Inflammatory macrophage (primary cell): ENCODE measurements around the gene MEGF8.

Experiments
- DNase-seq, 2 donors: peaks; one replicate each; pipeline ENCODE4 v3.0.0-alpha.2; 2020 to 2022
- total RNA-seq, 18 experiments: gene quantifications; one replicate each; lab custom pipeline; 2026; ENCODE audit warnings: mixed read lengths in 6 of 18, inconsistent platforms in 2 of 18; lab: John Stamatoyannopoulos, UW

The MEGF8 gene
- total RNA-seq = 31.3 to 95.5 (median 47.7) reads per million in 18 experiments

GRCh38 chr19:42325308-42325895 lies at the start of gene MEGF8:
TSS of gene MEGF8 (plus strand) at chr19:42325635. CDS start at chr19:42326244, 609 bp downstream.
- peak; percentile 99 to 100 for DNase-seq

- peak; percentile 59 to 62 for DNase-seq
These were observed 49.2 kb upstream of the MEGF8 start for GRCh38 chr19:42276284-42276683.

DNA sequence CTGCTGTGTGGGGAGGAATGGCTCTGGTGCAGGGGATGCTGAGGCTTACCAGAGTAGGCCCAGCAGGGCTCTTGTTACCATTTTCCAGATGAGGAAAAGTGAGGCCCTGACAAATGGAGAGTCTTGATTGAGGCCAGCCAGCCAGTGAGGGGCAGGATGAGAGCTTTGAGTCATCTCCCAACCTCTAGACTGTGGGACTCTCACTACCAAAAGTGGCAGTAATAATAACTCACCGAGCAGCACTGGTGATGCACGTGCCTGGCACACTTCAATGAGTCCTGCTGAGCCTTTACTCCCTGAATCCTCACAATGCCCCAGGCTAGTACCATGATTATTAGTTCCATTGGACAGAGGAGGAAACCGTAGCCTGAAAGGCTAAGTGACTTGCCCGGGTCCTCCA lies 48.6 kb upstream of the MEGF8 start:
- DNase-seq = no peak

- no peak for DNase-seq
These were observed 47.5 kb upstream of the MEGF8 start for GRCh38 chr19:42277821-42278451.

- DNase-seq = no peak
These were observed 46.8 kb upstream of the MEGF8 start for GRCh38 chr19:42278452-42279154.

DNA sequence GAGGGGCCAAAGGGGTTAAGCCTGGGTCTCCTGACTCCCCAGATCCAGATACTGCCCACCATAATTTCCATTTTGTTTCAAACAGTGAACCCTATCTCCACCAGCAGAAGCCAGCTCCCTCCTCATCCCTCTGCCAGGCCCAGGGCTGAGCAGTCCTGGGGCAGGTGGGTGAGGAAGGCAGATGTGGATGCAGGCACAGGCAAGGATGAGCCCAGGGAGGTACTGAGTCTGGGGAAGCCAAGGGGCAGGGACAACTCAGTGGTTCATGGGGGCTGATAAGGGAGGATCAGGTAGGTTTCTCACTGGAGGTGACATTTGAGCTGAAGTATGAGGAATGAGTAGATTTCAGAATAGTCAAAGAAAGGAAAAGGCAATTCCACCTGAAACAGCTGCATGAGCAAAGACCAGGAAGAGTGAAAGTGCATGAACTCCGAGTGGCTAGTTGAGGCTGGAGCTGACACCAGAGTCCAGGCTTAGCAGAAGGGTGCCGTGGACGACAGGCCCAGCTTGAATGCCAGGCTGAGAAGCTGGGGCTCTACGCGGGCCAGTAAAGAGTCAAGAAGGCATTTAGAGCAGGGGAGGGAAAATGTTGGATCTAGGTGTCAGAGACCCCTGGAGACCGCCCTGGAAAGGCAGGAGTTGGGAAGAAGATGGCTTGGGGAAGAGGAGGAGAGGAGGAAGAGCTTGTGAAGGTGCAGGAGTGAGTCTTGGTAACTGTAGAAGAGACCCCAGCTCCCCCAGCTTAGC lies 46.1 kb upstream of the MEGF8 start:
- no peak for DNase-seq

DNA sequence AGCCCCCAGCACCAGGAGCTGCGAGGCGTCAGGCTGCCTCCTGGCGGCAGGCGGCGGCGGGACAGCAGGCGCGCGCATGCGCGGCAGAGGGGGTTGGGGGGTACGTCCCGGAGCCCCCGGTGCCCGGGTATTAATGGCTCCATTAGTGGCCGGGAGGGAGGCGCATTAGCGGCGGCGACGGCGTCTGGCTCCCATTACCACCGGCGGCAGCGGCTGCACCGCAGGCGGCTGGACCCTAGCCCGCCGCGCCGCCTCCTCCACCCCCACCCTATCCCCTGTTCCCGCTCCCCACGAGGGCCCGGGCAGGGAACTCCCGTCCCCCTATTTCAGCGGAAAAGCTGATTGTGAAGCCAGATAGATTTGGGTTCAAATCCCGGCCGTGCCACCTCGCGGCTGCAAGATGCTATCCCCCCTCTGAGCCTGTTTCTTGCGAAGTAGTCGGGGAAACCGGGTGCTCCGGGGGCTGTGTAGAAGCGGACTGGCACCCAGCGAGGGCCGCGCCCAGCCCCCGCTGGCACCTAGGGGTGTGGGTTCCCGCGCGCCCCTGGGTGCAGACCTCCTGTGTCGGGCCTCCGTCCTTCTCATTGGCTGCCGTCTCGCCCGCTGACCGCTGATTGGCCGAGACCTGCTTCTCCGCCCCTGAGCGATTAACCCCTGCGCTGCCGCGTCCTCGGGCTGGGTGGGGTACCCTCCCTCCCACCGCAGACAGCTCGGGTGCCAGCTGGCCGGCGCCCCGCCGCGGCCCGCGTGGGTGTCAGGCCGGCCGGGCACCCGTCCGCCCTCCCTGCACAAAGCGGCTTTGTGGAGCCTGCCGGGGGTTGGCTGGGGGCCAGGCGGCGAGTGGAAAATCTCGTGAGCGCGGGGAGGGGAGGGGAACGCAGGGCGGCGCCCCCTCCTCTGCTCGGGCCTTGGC lies 45.3 kb upstream of the MEGF8 start:
- DNase-seq = peak; percentile 62 to 70

- DNase-seq = no peak
These were observed 44.7 kb upstream of the MEGF8 start for GRCh38 chr19:42280815-42281145.

- DNase-seq = no peak
These were observed 44.1 kb upstream of the MEGF8 start for GRCh38 chr19:42281146-42281826.

GRCh38 chr19:42281827-42282762 lies 43.3 kb upstream of the MEGF8 start:
- peak in 1 of 2 donors; percentile 6 for DNase-seq

DNA sequence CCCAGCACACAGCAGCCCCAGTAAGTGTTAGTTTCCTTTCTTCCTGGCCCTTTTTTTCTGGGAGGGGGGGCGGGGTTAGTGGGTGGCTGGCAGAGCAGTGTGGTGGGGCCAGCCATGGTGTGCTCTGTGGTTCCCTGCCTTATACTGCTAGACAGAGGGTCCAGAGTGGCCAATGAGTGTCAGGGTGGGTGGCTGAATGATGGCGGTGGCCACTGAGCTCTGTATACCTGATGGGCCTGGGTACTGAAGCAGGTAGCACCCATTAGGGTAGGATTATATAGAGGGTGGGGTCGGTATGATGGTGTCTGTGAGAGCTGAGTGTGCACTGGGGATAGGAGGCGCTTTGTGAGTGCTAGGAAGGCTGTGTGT lies 42.6 kb upstream of the MEGF8 start:
- no peak for DNase-seq

DNA sequence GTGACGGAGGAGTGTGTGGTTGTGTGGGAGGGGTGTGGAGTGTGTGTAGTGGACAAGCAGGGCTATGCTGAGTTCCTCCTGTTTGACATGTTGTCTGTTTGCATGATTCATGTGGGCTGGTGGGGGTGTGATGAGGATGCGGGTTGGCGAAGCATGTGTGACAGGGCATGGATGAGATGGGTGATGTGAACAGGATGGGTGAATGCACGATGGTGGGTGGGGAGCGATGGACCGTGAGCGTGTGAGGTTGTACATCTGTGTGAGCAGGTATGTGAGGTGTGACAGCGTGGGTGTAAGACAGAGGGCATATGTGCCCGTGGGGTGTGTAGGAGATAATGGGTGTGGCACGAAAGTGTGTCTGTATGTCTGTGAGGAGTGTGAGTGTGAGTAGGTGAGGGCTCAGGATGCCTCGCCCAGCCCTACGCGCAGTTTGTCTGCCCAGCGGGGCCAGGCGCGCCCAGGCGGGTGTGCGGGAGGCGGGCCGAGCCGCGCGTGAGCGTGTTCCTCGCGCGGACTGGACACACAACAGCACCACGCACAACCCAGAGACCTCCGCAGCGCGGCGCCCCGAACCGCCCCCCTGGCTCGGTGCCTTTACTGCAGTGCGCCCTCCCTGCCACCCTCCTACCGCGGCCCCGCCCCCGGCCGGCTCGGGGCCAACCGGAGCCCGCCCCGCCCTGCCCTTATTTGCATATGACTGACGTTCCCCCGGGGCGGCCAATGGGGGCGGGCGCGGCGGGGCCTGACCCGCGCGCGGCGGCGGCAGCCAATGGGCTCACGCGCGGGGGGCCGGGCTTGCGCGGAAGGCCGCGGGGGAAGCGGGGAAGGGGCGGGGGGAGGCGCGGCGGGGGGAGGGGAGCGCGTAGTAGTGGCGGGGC lies 42.0 kb upstream of the MEGF8 start:
- peak; percentile 92 to 96 for DNase-seq

DNA sequence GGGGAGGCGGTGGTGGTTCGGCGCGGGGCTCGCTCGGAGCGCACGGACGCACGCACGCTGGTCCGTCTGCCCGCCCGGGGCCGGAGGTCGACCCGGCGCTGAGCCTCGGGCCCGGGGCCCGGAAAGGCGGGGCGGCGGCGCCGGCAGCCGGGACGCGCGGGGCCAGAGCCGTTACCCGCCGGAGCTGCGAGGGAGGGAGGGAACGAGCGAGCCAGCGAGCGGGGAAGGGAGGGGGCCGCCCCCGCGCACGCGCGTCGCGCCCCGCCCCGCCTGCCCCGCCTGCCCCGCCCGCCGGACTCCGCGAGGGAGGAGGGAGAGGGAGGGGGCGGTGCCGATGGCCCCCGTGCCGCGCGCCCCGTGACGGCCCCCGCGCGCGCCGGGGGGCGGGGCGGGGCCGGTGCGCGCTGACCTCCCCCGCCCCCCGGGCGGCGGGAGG lies 41.4 kb upstream of the MEGF8 start:
- peak; percentile 68 to 82 for DNase-seq

DNA sequence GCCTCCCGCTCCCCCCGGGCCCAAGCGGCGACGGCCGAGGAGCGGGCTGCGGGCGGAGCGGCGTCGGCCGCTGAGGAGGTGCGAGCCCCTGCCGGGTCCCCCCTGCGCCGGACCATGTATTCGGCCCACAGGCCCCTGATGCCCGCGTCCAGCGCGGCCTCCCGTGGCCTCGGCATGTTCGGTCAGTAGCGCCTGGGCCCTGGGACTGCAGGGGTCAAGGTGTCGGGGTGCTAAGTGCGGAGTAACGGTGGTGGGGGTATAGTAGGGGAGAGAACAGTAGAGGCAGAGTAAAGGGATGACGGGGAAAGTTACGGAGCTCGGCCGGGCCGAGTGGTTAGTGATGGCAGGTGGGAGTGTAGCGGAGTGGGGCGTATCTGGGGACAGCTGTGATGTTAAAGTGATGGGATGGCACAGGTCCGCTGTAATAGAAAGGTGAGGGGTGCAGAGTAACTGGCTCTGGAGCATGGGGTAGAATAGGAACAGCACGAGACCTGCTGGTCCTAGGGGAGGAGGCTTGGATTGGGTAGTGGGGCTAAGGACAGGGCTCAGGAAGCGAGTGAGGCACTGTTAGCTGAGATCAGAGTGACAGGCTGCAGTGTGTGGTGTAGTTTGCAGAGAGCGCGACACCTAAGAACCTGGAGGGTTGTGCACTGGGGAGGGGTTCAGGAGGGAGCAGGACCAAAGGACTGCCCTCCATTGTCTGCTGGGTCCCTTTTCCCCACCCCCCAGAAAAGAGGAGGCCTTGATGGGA lies 40.7 kb upstream of the MEGF8 start:
- DNase-seq = no peak

DNA sequence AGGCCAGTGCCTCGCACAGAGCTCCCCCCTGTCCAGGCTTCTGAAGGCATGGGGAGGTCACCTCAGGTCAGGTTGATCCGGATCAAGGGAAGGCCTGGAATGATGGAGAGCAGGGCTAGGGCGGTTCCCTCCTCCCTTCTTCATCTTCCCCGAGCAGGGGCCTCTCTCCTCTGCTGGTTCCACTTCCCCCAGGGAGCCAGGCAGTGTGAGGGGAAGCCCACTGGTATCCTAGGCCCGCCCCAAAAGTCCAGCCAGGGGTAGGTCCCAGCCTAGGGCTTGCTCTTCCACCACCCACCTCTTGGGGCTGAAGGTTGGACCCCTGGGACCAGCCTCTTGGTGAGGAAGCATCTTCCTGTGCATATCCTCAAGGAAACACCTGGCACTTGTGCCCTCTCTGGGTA lies 39.9 kb upstream of the MEGF8 start:
- peak in 1 of 2 donors; percentile 4 for DNase-seq

- no peak for DNase-seq
These were observed 39.5 kb upstream of the MEGF8 start for GRCh38 chr19:42285988-42286348.

GRCh38 chr19:42286349-42287016 lies 39.0 kb upstream of the MEGF8 start:
- DNase-seq = peak in 1 of 2 donors; percentile 49
